Measurements from ENCODE around the gene ANK2. TPM values are rescaled to one million over a fixed set of nuclear protein-coding genes. Genes with fewer than 3 reads are reported as not detected.

The ANK2 gene
- total RNA-seq (2022; extraction: Qiagen RNA extraction; ENCODE audit: low read depth): 0.76 to 1.2 TPM (median 0.94 TPM) in 5 replicates

GRCh38 chr4:113049421-113050370 is at the start of gene ANK2:
Gene ANK2 (plus strand): TSS chr4:113049653. CDS start chr4:113049729, 76 bp downstream.

Measured in A549 treated with DMSO at 1 μM for 4 hours (cell line).